Measurements from ENCODE around the gene EXOC8.

DNA sequence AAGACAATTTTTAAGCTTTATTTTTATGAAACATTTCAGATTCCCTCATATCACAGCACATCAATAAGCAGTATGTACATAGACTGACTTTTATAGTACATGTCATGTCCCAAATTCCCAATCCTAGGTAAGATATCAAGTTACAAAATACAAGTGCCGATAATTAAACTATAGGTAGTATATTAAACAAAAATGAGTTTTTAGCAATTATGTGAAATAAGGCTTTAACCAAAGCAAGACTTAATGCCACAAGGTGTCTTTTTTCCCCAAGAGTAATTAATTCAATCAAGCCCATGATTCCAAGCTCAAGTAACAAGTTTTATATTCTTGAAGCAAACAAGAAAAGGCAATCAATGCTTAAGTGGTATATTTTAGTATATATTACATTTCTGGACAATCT, 4.9 kb downstream of the EXOC8 start:
- TF ChIP-seq, protein P1, sequence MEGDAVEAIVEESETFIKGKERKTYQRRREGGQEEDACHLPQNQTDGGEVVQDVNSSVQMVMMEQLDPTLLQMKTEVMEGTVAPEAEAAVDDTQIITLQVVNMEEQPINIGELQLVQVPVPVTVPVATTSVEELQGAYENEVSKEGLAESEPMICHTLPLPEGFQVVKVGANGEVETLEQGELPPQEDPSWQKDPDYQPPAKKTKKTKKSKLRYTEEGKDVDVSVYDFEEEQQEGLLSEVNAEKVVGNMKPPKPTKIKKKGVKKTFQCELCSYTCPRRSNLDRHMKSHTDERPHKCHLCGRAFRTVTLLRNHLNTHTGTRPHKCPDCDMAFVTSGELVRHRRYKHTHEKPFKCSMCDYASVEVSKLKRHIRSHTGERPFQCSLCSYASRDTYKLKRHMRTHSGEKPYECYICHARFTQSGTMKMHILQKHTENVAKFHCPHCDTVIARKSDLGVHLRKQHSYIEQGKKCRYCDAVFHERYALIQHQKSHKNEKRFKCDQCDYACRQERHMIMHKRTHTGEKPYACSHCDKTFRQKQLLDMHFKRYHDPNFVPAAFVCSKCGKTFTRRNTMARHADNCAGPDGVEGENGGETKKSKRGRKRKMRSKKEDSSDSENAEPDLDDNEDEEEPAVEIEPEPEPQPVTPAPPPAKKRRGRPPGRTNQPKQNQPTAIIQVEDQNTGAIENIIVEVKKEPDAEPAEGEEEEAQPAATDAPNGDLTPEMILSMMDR (IDR thresholded peaks at IDR 0.05; ENCODE audit: extremely low read depth in 1 of 2, insufficient read depth in 1 of 2, low read depth in 1 of 2, low read length in 2 of 2): no peak
- TF ChIP-seq EZH2 (IDR thresholded peaks at IDR 0.05; ENCODE audit: borderline replicate concordance, low read depth, low read length, severe bottlenecking) (no peak), POLR2A (IDR thresholded peaks at IDR 0.05; ENCODE audit: low read depth, low read length) (no peak), GATA2 (IDR thresholded peaks at IDR 0.05; ENCODE audit: insufficient read depth, insufficient read length, low read depth, low read length) (no peak), POLR2AphosphoS5 (IDR thresholded peaks at IDR 0.05; ENCODE audit: insufficient read depth, low read depth, low read length) (no peak), MYC (IDR thresholded peaks at IDR 0.05; ENCODE audit: low read depth, low read length) (no peak), FOS (IDR thresholded peaks at IDR 0.05; ENCODE audit: borderline replicate concordance, insufficient read depth, low read length) (no peak), JUN (IDR thresholded peaks at IDR 0.05; ENCODE audit: borderline replicate concordance, insufficient read depth, insufficient read length, low read depth) (no peak)
- TF ChIP-seq, protein P2, sequence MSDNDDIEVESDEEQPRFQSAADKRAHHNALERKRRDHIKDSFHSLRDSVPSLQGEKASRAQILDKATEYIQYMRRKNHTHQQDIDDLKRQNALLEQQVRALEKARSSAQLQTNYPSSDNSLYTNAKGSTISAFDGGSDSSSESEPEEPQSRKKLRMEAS (IDR thresholded peaks at IDR 0.05; ENCODE audit: insufficient read depth, insufficient read length): no peak

All from endothelial cell of umbilical vein (primary cell).